ENCODE results near the gene FAM210A.

Gene FAM210A

DNA sequence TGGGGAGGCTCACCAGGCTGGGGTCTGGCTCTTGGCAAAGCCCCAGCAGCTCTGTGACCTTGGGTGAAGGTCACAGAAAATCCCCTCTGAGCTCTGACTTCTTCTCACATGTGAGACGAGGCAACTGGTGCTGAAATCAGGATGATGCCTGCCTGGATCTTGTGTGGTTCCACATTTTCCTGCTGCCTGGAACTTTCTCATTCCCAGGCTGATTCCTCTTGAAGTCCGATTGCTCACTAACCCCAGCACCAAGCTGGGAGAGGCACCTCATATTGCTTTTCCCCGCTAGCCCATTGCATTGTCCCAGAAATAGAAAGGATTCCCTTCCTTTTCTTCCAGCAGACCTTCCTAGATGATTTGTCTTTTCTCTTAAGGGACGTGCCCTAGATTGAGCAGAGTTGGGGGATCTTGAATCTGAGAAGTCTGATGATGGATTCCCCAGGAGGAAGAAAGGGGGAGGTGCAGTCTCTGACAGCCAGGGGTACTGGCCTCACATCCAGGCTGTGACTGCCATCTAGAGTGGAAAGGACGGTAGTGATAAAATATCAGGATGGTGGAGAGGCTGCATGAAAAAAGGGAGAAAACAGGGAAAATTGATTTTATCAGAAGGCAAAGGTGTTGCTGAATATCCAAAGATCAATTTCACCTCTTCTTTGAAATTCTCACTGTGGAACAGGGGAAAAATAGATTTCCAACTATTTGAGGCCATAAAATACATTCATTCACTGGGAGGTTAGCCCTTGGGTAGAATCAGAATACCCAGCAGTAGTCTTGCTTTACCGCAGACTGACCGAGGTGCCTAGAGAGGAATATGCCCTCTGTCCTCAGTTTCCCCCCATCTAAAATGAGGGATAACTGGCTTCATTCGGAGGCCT lies 96.3 kb downstream of the FAM210A start:
- peak; percentile 36 to 64 for DNase-seq (ENCODE audit: low spot score in 2 of 2)

DNA sequence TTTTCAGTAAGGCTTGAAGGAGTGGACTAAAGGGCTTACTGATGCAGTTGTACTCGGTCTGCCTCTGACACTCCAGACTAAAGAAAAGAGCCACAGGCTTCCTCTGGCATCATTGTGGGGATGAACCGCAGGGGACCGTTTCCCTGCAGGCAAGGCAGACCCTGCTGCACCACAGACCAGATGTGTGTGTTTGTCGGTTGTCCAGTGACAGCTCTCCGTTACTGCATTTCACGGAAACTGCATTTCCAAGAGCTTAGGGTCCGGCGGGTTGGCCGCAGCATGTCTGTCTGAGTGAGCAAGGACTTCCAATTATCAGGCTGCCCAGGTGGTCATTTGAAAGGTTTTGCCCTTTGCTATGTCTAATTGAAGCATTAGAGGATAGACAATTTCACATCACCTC lies 98.1 kb downstream of the FAM210A start:
- H3K27me3 ChIP-seq (ENCODE audit: low read depth): no peaks in the 10 kb centered on the region
- no peaks in the 10 kb centered on the region for H3K9me3 ChIP-seq
- in situ Hi-C loops (cut with MboI; ENCODE audit: low sequenced_read_pairs): loop anchor here (25.0 kb wide), 1 partner anchor 416 kb away; the partner anchor contains the start of gene LDLRAD4
- no peaks in the 10 kb centered on the region for H3K4me1 ChIP-seq
- no peak for DNase-seq (ENCODE audit: low spot score in 2 of 2)
- H3K36me3 ChIP-seq (replicated peaks): no peaks in the 10 kb centered on the region
- no peak overlapping the region for H3K4me3 ChIP-seq

More for the DNA sequence above, 96.3 kb downstream of the FAM210A start:
- Histone ChIP-seq H3K9me3 (no peaks in the 10 kb centered on the region), H3K4me3 (no peak overlapping the region), H3K4me1 (no peaks in the 10 kb centered on the region), H3K27me3 (ENCODE audit: low read depth) (no peaks in the 10 kb centered on the region), H3K36me3 (replicated peaks) (no peaks in the 10 kb centered on the region)
- in situ Hi-C loops (cut with MboI; ENCODE audit: low sequenced_read_pairs): loop anchor here (25.0 kb wide), 1 partner anchor 418 kb away; the partner anchor contains the start of gene LDLRAD4

GRCh38 chr18:13627639-13628038 lies 98.7 kb downstream of the FAM210A start:
- in situ Hi-C loops (cut with MboI; ENCODE audit: low sequenced_read_pairs): loop anchor here (25.0 kb wide), 1 partner anchor 415 kb away; the partner anchor contains the start of gene LDLRAD4
- DNase-seq (ENCODE audit: low spot score in 2 of 2): no peak
- Histone ChIP-seq H3K36me3 (replicated peaks) (no peaks in the 10 kb centered on the region), H3K4me1 (no peaks in the 10 kb centered on the region), H3K4me3 (no peak overlapping the region), H3K9me3 (no peaks in the 10 kb centered on the region), H3K27me3 (ENCODE audit: low read depth) (no peaks in the 10 kb centered on the region)

DNA sequence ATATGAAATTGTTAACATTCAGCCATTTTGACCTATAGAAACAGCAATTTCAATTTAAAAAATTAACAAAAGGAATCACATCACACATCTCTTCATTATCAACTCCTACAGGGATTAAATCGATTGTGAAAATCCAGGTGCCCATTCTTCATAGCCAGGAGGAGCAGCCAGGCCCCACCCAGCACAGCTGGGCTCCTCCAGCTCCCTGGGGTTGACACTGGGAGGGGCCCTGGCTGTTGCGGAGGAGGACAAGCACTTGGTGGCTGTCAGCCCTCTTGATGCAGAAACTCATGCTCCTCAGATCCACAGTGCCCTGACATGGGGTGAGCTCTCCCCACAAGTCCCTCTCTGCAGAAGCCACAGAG lies 99.8 kb downstream of the FAM210A start:
- no peaks in the 10 kb centered on the region for H3K9me3 ChIP-seq
- in situ Hi-C loops (cut with MboI; ENCODE audit: low sequenced_read_pairs): loop anchor here (25.0 kb wide), 1 partner anchor 414 kb away; the partner anchor contains the start of gene LDLRAD4
- H3K4me1 ChIP-seq: no peaks in the 10 kb centered on the region
- no peak overlapping the region for H3K4me3 ChIP-seq
- H3K27me3 ChIP-seq (ENCODE audit: low read depth): no peaks in the 10 kb centered on the region
- DNase-seq (ENCODE audit: low spot score in 2 of 2): no peak
- no peaks in the 10 kb centered on the region for H3K36me3 ChIP-seq (replicated peaks)

DNA sequence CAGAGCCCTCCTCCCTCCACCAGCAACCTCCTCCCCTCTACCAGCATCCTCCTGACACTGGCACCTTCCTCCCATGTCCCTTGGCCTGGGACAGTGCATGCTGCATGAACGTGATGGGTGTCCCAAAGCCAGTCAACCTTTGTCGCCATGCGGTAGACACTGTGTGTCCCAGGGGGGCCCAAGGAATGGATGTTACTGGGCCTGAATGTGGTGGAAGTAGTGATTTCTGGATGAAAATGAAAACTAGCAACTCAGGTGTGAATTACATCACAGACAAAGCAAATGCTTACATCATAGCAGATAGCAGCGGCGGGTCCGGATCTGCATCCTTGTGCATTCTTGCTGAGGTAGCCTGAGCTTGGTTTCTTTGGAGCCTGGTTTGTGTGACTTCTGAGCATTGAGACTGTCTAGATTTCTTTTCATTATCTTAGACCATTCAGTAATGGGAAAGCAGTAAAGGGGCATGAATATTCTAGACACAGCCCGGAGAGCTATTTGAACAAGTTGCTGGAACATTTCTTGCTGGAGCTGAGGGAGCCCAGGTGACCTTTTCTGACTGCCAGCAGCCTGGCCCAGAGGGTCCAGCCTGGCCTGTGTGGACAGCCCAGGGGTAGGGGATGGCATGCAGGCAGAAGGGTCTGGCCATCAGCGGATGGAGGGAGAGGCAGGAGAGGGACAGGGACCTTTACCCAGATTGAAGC lies 100.4 kb downstream of the FAM210A start:
- no peak overlapping the region for H3K4me3 ChIP-seq
- no peaks in the 10 kb centered on the region for H3K27me3 ChIP-seq (ENCODE audit: low read depth)
- no peaks in the 10 kb centered on the region for H3K36me3 ChIP-seq (replicated peaks)
- H3K9me3 ChIP-seq: no peaks in the 10 kb centered on the region
- H3K4me1 ChIP-seq: no peaks in the 10 kb centered on the region
- DNase-seq (ENCODE audit: low spot score in 2 of 2): no peak
- in situ Hi-C loops (cut with MboI; ENCODE audit: low sequenced_read_pairs): loop anchor here (25.0 kb wide), 1 partner anchor 414 kb away; the partner anchor contains the start of gene LDLRAD4

DNA sequence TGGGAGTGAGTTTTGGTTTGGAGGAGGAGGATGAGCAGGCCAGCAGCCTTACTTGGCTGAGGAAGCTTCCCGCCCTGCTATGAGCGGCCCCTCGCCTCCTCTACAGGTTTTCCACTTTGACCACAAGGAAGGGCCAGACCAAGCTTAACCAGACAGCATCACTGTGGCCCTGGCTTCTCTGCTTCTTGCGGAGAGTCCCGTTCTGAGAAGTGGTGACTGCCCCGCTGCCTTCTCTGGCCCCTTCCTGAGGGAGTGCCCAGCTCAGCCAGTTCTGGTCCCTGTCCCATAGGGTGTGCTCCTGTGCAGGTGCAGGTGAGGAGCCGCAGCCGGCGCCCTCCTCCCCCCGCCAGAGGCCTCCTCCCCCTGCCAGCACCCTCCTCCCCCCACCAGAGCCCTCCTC lies 101.0 kb downstream of the FAM210A start:
- H3K4me3 ChIP-seq: no peak overlapping the region
- no peaks in the 10 kb centered on the region for H3K36me3 ChIP-seq (replicated peaks)
- no peak for DNase-seq (ENCODE audit: low spot score in 2 of 2)
- in situ Hi-C loops (cut with MboI; ENCODE audit: low sequenced_read_pairs): loop anchor here (25.0 kb wide), 1 partner anchor 413 kb away; the partner anchor contains the start of gene LDLRAD4
- no peaks in the 10 kb centered on the region for H3K27me3 ChIP-seq (ENCODE audit: low read depth)
- H3K4me1 ChIP-seq: no peaks in the 10 kb centered on the region
- no peaks in the 10 kb centered on the region for H3K9me3 ChIP-seq

DNA sequence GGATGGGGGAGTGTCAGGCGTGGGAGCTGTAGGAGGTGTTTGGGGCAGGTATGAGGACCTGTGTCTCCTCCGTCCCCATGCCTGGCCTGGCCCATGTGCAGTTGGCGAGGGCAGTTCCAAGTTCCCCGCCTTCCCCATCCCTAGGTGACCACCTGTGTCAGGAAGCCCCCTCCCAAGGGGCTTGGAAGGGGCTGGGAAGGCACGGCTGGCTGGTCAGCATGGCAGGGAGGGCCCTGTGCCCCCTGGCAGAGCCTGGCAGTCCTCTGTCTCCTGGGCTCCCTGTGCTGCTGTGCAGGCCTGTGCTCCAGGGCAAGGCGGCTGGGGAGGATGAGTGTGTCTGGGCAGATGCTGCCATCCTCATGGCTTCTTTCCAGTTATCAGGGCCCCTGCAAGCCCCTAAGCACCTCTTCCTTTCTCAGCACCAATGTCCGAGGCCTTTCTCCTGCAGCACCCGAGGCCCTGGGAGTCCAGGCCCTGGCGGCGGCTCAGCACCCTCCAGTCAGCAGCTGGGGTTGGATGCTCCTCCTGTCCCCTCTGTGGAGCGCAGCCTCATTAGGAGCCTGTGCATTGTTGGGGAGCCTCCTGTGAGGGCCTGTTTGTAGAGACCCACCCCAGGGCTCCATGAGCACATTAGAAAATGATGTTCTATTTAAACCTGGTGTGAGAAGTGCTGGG lies 101.7 kb downstream of the FAM210A start:
- no peaks in the 10 kb centered on the region for H3K4me1 ChIP-seq
- H3K27me3 ChIP-seq (ENCODE audit: low read depth): no peaks in the 10 kb centered on the region
- no peak for DNase-seq (ENCODE audit: low spot score in 2 of 2)
- H3K9me3 ChIP-seq: no peaks in the 10 kb centered on the region
- in situ Hi-C loops (cut with MboI; ENCODE audit: low sequenced_read_pairs): loop anchor here (25.0 kb wide), 1 partner anchor 412 kb away; the partner anchor contains the start of gene LDLRAD4
- no peaks in the 10 kb centered on the region for H3K36me3 ChIP-seq (replicated peaks)
- no peak overlapping the region for H3K4me3 ChIP-seq

- in situ Hi-C loops (cut with MboI; ENCODE audit: low sequenced_read_pairs): no loop called here
- H3K9me3 ChIP-seq: no peaks in the 10 kb centered on the region
- no peaks in the 10 kb centered on the region for H3K27me3 ChIP-seq (ENCODE audit: low read depth)
- no peak for DNase-seq (ENCODE audit: low spot score in 2 of 2)
- H3K36me3 ChIP-seq (replicated peaks): no peaks in the 10 kb centered on the region
- no peaks in the 10 kb centered on the region for H3K4me1 ChIP-seq
- H3K4me3 ChIP-seq: no peak overlapping the region
These were observed 102.5 kb downstream of the FAM210A start for GRCh38 chr18:13623871-13624270.

GRCh38 chr18:13623348-13623747 lies 103.0 kb downstream of the FAM210A start:
- Histone ChIP-seq H3K36me3 (replicated peaks) (no peaks in the 10 kb centered on the region), H3K9me3 (no peaks in the 10 kb centered on the region), H3K4me1 (no peaks in the 10 kb centered on the region), H3K4me3 (no peak overlapping the region), H3K27me3 (ENCODE audit: low read depth) (no peaks in the 10 kb centered on the region)
- in situ Hi-C loops (cut with MboI; ENCODE audit: low sequenced_read_pairs): no loop called here
- DNase-seq (ENCODE audit: low spot score in 2 of 2): no peak

- Histone ChIP-seq H3K27me3 (ENCODE audit: low read depth) (no peaks in the 10 kb centered on the region), H3K4me3 (no peak overlapping the region), H3K4me1 (no peaks in the 10 kb centered on the region), H3K9me3 (no peaks in the 10 kb centered on the region), H3K36me3 (replicated peaks) (no peaks in the 10 kb centered on the region)
- no peak for DNase-seq (ENCODE audit: low spot score in 2 of 2)
- in situ Hi-C loops (cut with MboI; ENCODE audit: low sequenced_read_pairs): no loop called here
These were observed 103.6 kb downstream of the FAM210A start for GRCh38 chr18:13622751-13623150.

DNA sequence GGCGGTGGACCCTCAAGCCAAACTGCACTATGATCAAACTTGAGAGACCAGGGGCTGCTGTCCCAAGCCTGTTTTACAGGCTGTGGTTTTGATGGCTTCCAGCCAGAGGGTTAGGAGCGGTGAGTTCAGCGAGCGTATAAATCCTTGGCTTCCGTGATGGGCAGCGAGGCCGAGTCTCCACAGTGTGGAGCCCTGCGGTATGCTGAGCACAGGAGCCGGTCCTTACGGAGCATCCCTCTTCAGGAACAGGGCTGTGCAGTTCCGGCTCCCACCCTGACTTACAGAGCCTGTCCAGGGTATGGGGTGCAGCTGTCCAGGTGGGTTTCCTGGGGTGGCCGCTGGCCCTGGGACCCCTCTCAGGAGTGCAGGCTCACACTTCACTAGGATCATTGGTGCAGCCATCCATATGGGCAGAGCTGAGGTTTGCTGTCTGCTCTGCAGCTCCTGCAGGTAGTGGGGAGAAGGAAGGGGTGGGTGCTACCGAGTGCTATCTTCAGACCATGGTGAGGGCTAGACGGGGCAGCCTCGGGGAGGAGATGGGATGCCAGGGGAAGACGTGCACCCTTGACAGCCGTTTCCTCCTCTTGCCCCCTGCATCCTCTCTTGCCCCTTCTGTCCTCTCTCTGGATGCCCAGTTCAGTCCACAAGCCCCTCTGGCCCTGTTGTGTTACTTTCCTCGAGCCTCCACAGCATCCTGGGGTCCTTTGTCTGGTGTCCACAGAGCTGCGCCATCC lies 104.3 kb downstream of the FAM210A start:
- Histone ChIP-seq H3K36me3 (replicated peaks) (no peaks in the 10 kb centered on the region), H3K4me1 (no peaks in the 10 kb centered on the region), H3K9me3 (no peaks in the 10 kb centered on the region), H3K27me3 (ENCODE audit: low read depth) (no peaks in the 10 kb centered on the region), H3K4me3 (no peak overlapping the region)
- in situ Hi-C loops (cut with MboI; ENCODE audit: low sequenced_read_pairs): no loop called here
- DNase-seq (ENCODE audit: low spot score in 2 of 2): no peak

- in situ Hi-C loops (cut with MboI; ENCODE audit: low sequenced_read_pairs): no loop called here
These were observed 104.9 kb downstream of the FAM210A start for GRCh38 chr18:13621446-13621849.

GRCh38 chr18:13620818-13621445 lies 105.4 kb downstream of the FAM210A start:
- no peak for DNase-seq (ENCODE audit: low spot score in 2 of 2)
- in situ Hi-C loops (cut with MboI; ENCODE audit: low sequenced_read_pairs): no loop called here
- Histone ChIP-seq H3K36me3 (replicated peaks) (no peaks in the 10 kb centered on the region), H3K4me1 (no peaks in the 10 kb centered on the region), H3K9me3 (no peaks in the 10 kb centered on the region), H3K27me3 (ENCODE audit: low read depth) (no peaks in the 10 kb centered on the region), H3K4me3 (no peak overlapping the region)

More at GRCh38 chr18:13621446-13621849, 104.9 kb downstream of the FAM210A start:
- no peaks in the 10 kb centered on the region for H3K9me3 ChIP-seq
- no peaks in the 10 kb centered on the region for H3K36me3 ChIP-seq (replicated peaks)
- H3K4me3 ChIP-seq: no peak overlapping the region
- H3K4me1 ChIP-seq: no peaks in the 10 kb centered on the region
- no peaks in the 10 kb centered on the region for H3K27me3 ChIP-seq (ENCODE audit: low read depth)
- DNase-seq (ENCODE audit: low spot score in 2 of 2): no peak
